GM19438 (cell line): ENCODE results near the gene CNN3.
A peak's percentile ranks its signal among the peaks of the same experiment; 100 is the strongest.

Experiments
- ATAC-seq: cut with Tn5 transposase; IDR thresholded peaks from one replicate; pipeline ENCODE4 v1.9.1; 2021; ENCODE audit warnings: low read depth; ENCODE audit not compliant: unreplicated experiment

The CNN3 gene

DNA sequence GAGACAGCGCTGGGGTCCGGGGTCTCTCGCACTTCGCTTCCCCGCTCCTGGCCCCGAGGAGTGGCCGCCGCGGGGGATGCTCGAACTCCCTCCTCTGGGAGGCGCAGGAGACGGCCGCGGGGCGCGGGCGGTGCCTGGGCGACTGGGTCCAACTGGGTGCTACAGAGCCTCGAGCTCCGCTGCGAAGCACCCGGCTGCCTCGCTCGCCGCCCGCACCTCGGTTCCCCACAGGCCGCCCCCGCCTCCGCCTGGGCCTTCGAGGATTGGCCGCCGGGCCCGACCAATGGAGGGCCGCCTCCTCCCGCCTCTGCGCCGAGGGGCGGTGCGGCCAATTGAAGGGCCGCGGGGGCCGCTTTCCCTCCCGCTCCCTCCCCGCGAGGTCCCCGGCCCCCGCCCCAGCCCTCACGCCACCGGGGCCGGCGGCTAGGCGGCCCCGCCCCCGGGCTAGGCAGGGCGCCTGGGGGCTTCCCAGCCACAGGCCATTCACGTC, at the start of gene CNN3:
Gene CNN3, minus strand, starts transcription at position 196 of the 490 bp plus-strand sequence. CDS start 216 bp downstream, outside the sequence.
- peak; percentile 86 for ATAC-seq

DNA sequence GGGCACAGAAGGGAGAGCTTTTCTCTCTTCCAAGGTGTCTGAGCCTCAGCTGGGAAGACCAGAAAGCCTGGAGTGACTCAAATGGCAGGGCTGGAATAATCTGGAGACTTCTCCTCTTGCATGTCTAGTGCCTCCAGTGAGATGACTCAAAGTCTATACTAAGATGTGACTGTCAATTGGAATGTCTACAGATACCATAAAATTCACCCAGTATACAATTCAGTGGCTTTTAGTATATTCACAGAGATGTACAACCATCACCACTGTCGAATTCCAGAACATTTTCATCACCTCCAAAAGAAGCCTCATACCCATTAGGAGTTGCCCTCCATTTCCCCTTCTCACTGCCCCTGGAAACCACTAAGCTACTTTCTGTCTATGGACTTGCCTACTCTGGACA, 47.9 kb upstream of the CNN3 start:
- no peak for ATAC-seq

DNA sequence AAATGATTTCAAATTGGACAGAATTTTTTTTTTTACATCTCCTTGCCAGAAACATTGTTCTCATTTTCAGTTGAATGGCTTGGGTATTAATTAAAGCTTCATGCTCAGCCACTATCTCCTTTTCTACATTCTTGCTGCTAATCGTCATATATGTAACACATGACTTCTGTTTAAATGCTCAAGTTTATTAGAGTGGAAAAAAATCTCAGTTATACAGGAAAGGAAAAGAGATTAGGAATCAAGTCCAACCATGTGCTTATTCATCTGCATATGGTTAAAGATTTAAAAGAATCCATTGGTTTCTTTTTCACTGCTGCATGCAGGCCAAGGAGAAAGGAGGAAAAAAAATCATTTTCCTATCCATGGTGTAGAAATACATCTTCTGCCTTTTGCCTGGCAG, 47.3 kb upstream of the CNN3 start:
- no peak for ATAC-seq

DNA sequence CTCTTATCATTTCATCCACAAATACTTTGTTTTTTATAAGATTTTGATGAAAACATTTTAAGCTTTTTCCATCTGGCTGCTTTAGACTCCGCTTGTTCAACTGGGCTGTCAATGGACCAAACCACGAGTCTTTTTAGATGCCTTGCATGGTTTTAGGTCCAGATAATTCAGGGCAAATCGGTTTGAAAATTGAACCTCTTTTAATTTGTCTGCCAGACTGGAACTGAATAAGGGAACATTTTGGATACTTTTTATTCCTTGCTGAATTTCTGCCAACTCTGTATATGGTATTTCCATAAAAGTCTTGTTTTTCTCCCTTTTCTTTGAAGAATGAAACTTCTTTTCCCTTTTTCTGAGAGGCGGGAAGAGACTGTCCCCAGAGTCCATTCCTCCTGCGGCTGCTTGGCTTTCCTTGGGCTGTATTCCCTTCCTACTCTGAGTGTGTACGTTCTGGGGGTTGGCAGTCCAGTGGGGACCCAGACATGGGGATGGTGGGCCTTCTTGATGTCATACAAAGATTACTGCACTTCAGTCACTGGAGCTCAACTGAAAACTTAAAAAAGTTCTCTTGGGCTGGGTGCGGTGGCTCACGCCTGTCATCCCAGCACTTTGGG, 46.5 kb upstream of the CNN3 start:
- no peak for ATAC-seq

DNA sequence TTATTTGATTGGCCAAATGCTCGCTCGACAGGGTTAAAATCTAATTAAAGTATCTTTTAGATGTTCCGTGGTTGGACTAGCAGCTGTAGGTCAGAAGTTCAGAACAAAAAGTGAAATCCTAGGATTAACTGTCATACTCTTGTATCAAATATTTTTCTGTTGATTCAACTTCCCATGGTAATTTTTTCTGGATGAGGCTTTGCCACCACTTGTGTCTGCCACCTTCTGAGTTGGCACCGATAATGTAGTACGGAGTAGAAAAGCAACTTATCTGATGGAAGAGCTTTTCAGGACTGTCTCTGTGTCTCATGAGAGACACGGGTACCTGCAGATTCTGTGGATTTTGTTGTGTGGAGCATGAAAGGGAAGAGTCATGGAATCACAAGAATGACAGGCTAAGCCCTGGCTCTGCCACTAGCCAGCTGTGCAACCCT, 44.6 kb upstream of the CNN3 start:
- no peak for ATAC-seq

DNA sequence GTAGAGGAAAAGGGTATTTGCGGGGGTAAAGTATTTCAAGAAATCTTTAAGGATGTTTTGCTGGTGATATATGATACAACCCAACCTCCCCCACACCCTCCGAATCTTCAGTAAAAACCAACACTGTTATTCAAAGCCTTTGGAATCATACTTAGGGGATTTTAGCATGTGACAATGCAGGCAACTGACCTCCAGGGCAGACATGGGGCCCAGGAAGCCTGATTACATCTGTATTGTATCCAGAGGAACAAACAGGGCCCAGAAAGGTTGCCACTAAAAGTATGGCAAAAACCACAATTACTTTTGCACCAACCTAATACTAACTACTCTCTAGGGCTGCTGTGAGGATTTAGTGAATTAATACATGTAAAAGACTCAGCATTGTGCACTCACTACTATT, 43.9 kb upstream of the CNN3 start:
- ATAC-seq = no peak

DNA sequence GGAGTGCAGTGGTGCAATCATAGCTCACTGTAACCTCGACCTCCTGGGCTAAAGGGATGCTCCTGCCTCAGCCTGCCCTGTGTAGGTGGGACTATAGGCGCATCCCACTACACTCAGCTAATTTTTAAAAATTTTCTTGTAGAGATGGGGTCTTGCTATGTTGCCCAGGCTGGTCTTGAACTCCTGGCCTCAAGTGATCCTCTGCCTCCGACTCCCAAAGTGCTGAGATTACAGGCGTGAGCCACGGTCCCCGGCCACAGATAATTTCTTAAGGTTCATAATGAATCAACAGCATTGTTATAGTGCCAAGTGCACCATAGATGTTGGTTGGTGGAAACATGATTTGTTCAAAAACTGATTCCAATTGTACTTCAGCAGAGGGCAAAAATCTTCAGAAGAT, 42.2 kb upstream of the CNN3 start:
- ATAC-seq = no peak

DNA sequence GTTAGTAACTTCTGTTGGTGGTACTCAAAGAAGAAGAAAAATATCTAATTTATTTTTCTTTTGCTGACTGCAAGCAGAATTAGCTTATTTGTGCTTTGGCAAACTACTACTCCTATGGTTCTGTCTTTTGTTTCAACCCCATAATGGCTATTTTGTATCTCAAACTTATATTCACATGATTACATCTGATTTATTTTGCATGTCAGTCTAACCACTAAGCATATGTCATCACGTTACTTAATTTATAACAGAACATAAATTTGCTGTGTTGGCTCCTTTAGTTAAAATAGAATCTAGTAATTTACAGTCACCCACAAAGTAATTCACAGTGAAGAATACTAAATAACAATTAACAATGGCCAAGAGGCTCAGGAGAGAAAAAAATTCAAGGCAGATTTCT, 39.1 kb upstream of the CNN3 start:
- ATAC-seq = no peak

DNA sequence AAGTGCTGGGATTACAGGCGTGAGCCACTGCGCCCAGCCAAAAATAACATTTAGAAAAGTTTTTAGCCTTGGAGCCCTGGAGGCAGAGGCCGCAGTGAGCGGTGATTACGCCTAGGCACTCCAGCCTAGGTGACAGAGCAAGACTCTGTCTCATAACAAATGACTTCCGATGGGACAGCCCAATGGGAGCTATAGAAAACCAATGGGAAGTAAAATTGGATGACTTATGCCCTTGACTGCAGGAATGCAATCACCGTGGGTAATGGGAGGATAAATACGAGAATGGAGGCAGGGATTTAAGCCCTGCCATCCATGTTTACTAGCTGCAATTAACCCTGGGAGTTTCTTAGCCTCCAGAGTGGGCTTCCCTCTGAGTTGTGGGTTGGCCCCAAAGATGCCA, 37.0 kb upstream of the CNN3 start:
- no peak for ATAC-seq

DNA sequence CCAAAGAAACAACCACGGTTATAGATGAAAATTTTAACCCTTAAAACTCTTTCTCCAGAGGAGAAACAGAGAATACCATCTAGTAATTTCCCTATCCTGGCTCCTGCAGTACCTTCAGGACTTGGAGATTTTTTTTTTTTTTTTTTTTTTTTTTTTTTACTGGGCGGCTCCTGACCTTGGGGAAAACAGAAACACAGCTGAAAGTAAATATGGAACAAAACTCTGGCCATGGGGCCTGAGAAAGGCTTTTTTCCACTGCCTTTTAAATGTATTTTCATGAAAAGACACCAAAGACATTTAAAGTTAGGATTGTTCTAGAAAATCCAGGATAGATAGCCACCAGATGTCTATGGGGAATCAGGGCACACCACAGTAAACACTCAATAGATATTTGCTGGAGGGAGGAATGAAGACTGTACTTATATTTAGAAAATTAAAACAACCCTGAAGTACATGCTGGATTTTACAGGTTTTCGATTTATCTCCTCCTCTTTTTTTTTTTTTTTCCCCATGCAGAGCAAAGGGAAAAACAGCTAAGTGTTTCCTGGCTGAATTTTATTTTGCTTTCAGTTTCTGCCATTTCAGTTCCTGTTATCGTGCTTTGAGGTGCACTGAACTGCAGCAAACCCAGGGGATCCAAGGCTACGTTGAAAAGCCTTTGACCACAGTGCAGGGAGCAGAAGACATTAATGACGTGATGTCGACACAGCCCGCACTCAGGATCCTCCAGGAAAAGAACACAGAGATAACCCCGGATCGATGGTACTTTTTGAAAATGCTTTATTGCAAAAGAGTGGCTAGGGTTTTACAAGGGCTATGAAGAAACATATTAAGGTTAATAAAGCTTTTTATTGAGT, 35.7 kb upstream of the CNN3 start:
- ATAC-seq = peak; percentile 99

DNA sequence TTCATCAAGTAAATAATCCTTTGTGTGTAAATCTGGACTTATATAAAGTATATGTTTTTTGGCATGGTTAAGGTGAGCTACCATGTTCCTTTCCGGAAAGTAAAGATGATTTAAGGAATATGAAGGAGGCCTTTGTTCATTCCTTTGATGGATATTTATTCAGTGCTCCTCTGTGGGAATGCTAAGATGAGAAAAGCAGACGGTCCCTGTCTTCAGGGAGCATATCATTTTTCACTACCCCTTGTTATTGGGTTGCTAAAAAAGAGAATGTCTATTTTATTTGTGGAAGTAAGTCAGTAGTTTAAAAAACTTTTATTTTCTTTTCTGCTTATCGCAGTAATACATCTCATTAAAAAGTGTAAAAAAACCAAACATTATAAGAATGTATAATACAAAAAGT, 35.1 kb upstream of the CNN3 start:
- ATAC-seq = no peak

DNA sequence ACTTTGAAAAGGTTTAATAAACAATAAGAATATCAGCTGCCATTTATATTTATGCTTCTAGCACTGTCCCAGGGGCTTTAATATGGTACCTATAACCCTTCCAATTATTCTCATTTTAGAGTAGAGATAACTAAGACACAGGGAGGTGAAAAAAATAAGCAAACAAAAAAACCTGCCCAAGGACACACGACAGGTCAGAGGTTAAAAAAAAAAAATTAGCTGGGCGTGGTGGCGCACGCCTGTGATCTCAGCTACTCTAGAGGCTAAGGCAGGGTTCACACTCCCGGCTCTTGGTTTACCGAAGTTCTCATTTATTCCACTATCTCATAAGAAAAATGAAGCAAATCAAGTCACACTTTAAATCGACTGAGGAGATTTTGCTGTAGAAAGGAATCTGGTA, 34.7 kb upstream of the CNN3 start:
- ATAC-seq = no peak

DNA sequence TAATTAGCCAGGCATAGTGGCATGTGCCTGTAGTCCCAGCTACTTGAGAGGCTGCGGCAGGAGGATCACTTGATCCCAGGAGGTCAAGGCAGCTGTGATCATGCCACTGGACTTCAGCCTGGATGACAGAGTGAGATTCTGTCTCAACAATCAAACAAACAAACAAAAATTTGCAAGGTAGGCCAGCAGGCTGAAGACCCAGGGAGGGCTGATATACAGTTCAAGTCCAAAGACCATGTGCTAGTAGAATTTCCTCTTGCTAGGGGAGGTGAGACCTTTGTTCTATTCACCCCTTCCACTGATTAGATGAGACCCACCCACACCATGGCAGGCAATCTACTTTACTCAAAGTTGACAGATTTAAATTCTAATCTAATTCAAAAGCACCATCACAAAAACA, 31.2 kb upstream of the CNN3 start:
- no peak for ATAC-seq

DNA sequence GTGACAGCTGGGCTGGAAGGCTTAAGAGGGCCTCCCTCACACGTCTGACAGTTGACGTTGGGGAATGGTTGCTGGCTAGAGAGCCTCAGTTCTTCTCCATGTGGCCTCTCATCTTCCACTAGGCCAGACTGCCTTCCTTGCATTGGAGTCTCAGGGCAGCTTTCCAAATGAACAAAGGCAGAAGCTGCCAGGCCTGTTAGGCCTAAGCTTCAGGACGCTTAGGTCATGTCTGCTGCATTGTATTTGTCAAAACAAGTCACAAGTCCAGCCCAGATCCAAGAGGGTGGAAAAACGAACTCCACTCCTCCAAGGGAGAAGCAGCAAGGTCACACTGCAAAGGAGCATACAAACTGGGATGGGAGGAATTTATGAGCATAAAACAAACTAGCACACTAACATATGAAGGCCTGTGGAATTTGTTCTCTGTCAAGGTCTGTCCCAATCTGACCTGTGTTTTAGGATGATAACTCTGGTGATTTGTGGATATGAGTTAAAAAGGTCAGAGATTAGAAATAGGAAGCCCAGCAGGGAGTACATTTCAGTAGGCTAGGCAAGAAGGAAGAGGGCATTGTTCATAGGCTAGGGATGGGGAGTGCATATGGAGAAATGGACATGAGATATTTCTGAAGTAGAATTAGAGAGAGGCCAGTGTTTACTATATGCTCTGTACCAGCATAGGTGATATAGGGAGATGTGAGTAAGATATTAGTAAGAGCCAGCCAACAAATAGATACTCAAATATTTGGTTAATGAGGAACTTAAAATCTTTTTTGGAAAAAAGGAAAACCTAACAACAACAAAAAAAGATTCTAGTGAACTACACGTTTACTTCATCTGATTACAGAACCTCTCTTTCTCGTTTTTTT, 29.1 kb upstream of the CNN3 start:
- no peak for ATAC-seq

DNA sequence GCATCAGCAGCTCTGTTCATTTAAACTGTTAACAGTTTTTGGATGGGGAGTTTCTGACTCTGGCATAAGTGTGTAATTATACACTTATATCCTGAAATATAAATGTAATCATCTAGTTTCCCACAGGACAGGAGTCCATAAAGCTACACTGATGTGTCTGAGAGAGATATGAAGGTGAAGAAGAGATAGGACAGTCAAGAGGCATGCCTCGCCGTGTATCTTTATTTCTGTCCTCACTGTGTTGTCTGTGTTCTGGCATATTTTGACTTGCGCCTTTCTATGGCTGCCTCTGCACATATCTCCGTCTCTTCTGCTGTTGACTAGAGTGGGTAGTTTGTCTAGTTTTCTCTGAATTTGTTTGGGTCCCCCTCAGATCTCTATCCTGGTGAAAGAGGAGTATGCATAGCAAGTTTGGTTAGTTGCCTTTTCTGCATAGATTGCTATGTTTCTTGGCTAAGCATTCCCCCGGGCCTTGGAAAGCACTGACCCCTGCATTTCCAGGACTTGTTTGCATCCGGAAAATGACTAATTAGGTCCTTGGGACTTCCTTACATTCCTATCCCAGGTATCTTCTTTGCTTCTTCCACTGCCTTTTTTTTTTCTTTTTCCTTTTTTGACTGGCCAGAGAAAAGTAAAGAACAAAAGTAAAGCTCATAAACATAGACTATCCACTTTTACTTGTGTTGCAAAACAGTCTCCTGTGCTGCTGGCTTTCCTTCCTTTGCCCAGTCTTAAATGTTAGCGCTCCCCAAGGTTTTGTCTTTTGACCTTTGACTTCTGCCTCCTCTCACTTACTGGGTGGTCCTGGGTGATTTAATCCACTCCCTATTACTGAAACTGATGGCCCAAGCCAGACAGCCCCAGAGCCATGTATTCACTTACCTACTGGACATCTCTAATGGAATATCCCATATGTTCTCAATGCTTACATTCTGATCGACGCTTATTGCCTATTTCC, 27.6 kb upstream of the CNN3 start:
- no peak for ATAC-seq

DNA sequence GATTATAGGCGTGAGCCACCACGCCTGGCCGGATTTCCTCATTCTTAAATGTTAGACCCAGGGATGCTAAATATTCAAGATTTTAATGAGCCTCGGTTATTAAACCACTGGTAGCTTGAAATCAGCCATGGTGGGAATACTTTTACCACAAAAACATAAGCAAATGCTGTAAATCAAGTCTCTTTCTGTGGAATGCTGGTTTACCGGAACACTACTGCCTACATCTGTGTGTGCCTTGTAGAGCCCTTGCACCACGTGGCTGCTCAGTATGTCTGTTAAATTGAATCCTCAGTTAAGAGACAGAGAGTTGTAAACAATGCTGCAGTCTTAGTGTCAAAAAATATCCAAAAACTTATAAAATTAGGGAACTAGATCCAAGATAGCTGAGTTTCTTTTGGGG, 26.8 kb upstream of the CNN3 start:
- ATAC-seq = no peak

DNA sequence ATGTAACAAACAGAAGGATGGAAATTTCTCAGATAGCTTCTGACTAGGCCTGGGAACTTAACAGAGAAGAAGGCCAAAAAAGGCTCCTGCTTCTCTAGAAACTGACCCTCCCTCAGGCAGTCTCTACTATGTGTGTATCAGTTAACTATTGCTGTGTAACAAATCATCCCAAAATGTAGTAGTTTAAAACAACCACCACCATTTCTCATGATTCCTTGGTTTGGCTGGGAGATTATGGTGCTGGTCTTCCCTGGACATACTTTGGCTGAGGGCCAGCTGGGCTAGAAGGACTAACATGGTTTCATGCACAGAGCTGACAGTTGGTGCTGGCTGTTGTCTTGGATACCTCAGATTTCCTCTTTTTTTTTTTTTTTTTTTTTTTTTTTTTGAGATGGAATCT, 26.2 kb upstream of the CNN3 start:
- no peak for ATAC-seq

DNA sequence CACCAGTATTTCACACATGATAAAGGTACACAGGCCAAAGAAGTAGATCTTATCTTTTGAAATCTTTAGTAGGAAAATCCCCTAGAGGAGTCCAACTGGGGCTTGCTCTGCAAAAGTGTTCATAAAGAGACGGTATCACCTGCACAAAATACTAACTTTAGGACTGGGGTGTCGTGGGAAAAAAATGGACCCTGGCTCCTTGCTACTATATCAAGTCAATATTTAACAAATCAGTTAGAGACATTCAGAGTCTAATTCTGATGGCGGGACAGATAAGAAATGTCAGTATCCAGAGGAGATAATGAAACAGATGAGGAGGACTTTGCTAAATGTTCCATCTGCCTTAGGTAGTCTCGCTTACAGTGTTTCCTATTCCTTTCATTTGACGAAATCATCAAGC, 25.6 kb upstream of the CNN3 start:
- ATAC-seq = no peak

DNA sequence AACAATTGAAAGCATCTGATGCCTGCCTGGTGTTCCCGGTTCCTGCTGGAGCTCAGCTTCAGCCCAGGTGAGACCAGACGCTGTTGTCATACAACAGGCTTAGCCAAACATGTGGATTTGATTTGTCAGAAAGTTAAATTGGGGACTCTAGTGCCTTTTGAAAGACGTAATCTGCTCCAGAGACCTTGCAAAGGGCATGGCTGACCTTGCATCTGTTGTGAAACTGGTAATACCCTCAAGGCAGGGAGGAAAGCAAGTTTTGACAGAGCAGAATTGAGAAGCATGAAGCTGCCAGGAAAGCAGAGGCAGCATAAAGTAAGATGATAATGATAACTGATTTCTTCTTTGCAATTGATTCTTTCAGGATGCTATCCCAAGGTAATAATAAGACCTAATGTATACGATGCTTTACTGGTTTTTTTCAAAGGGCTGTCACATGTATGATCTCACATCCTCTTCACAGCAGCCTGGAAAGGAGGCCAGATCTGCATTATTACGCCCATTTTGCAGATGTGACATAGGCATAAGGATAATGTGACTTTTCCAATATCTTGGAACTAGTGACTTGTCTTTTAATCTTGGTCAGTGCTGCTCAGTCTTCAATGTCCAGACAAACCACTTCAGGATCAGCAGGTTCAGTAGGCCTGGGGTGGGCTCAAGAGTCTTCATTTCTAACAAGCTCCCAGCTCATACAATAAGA, 24.7 kb upstream of the CNN3 start:
- no peak for ATAC-seq
